Muscle layer of colon (tissue), 2 donors: ENCODE data around the gene RGS7.
"Not testable (repeated sequence)": the region's sequence is repeated elsewhere in the genome, so short reads cannot be mapped to it uniquely, and the experiment has no call there.

Source experiments
- H3K27ac ChIP-seq: one replicate; pipeline ENCODE4 v1.7.0; 2013; ENCODE audit warnings: low read depth, mild to moderate bottlenecking, low read length, moderate library complexity
- H3K27me3 ChIP-seq, 2 donors: one replicate each; pipeline ENCODE4 v1.7.0; 2013; ENCODE audit warnings: low read length in 2 of 2, mild to moderate bottlenecking in 2 of 2; ENCODE audit not compliant: insufficient read depth in 2 of 2, control insufficient read depth in 1 of 2
- H3K36me3 ChIP-seq: one replicate; pipeline ENCODE4 v1.7.0; 2013; ENCODE audit warnings: mild to moderate bottlenecking, low read length; ENCODE audit not compliant: insufficient read depth
- H3K4me1 ChIP-seq: one replicate; pipeline ENCODE4 v1.7.0; 2013; ENCODE audit warnings: mild to moderate bottlenecking, low read length; ENCODE audit not compliant: insufficient read depth
- H3K4me3 ChIP-seq, 2 donors: one replicate each; pipeline ENCODE4 v1.7.0; 2013; ENCODE audit warnings: low read length in 2 of 2, low read depth in 1 of 2, mild to moderate bottlenecking in 1 of 2, moderate library complexity in 1 of 2
- H3K9ac ChIP-seq: one replicate; pipeline ENCODE4 v1.7.0; 2013; ENCODE audit warnings: low read length
- H3K9me3 ChIP-seq: one replicate; pipeline ENCODE4 v1.7.0; 2013; ENCODE audit warnings: mild to moderate bottlenecking, low read length
- donor health status: abdominal sarcoma.
- donor health status: Adenocarcinoma of cecum.

RGS7 gene

DNA sequence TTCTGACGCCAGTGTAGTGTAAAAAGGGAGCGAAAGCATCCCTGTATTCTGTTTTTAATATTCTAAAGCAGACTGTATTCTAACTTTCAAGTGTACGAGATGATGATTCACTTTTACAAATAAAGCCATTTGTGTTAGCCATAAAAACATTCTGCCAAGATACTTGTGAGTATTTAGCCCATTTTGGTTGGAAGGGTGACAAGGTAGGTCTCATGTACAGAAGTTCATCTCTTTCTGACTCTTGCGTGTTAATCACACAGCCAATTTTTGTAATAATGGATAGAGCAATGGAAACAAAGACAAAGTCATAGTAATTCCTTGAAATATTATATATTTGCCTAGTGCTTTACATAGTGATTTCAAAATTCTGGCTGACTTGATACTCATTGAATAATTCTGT is 619.7 kb downstream of the RGS7 start:
- Histone ChIP-seq H3K4me1 (no peaks in the 10 kb centered on the region), H3K9me3 (no peaks in the 10 kb centered on the region), H3K4me3 (no peak overlapping the region), H3K27ac (no peak overlapping the region), H3K9ac (no peak overlapping the region), H3K27me3 (no peaks in the 10 kb centered on the region), H3K36me3 (no peaks in the 10 kb centered on the region)

DNA sequence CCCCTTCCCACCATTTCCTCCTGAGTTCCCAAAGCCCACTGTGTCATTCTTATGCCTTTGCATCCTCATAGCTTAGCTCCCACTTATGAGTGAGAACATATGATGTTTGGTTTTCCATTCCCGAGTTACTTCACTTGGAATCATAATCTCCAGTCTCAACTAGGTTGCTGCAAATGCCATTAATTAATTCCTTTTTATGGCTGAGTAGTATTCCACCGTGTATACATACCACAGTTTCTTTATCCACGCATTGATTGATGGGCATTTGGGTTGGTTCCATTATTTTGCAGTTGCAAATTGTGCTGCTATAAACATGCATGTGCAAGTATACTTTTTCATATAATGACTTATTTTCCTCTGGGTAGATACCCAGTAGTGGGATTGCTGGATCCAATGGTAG is 622.3 kb downstream of the RGS7 start:
- H3K9ac ChIP-seq, H3K27me3 ChIP-seq, H3K9me3 ChIP-seq, H3K27ac ChIP-seq, H3K36me3 ChIP-seq, H3K4me3 ChIP-seq, H3K4me1 ChIP-seq: not testable (repeated sequence)

DNA sequence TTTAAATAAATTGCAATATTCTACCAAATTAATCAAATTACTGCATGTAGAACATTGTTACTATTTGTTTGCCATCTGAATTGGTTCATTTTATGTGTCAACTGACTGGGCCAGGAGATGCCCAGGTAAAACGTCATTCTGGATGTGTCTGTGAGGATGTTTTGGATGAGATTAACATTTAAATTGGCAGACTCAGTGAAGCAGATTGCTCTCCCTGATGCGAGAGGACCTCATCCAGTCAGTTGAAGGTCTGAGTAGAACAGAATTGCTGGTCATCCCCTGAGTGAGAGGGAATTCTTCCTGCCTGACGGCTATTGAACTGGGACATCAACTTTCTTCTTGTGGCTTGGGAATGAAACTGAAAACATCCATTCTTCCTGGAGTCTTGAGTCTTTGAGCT is 623.0 kb downstream of the RGS7 start:
- no peaks in the 10 kb centered on the region for H3K4me1 ChIP-seq
- H3K27me3 ChIP-seq: no peaks in the 10 kb centered on the region
- H3K36me3 ChIP-seq: no peaks in the 10 kb centered on the region
- no peak overlapping the region for H3K27ac ChIP-seq
- H3K9ac ChIP-seq: no peak overlapping the region
- no peaks in the 10 kb centered on the region for H3K9me3 ChIP-seq
- no peak overlapping the region for H3K4me3 ChIP-seq

GRCh38 chr1:240732390-240732789 is 624.6 kb downstream of the RGS7 start:
- Histone ChIP-seq H3K27me3 (no peaks in the 10 kb centered on the region), H3K9ac (no peak overlapping the region), H3K4me1 (no peaks in the 10 kb centered on the region), H3K9me3 (no peaks in the 10 kb centered on the region), H3K36me3 (no peaks in the 10 kb centered on the region), H3K27ac (no peak overlapping the region), H3K4me3 (no peak overlapping the region)
